GM19395 (cell line): ENCODE results near the gene STK11IP.
A peak's percentile ranks its signal among the peaks of the same experiment; 100 is the strongest.

Source experiments
- ATAC-seq: cut with Tn5 transposase; IDR thresholded peaks from one replicate; pipeline ENCODE4 v1.9.1; 2021; ENCODE audit warnings: mild to moderate bottlenecking, moderate library complexity; ENCODE audit not compliant: unreplicated experiment

Gene STK11IP

GRCh38 chr2:219575566-219576504, 21.8 kb upstream of the STK11IP start:
- no peak for ATAC-seq

GRCh38 chr2:219576505-219577388, 20.9 kb upstream of the STK11IP start:
- ATAC-seq = no peak

- no peak for ATAC-seq
Measured at GRCh38 chr2:219578811-219579613, 18.6 kb upstream of the STK11IP start.

GRCh38 chr2:219581346-219581745, 16.3 kb upstream of the STK11IP start:
- ATAC-seq = no peak

GRCh38 chr2:219591091-219591490, 6.6 kb upstream of the STK11IP start:
- no peak for ATAC-seq

- no peak for ATAC-seq
Measured at GRCh38 chr2:219592736-219593135, 4.9 kb upstream of the STK11IP start.

GRCh38 chr2:219593154-219593553, 4.5 kb upstream of the STK11IP start:
- no peak for ATAC-seq

- no peak for ATAC-seq
Measured at GRCh38 chr2:219595256-219595655, 2.4 kb upstream of the STK11IP start.

GRCh38 chr2:219596954-219597551, 604 bp upstream of the STK11IP start:
- ATAC-seq = peak; percentile 16

- no peak for ATAC-seq
Measured at GRCh38 chr2:219598308-219599078, 836 bp downstream of the STK11IP start.

GRCh38 chr2:219603771-219604170, 6.1 kb downstream of the STK11IP start:
- no peak for ATAC-seq

- no peak for ATAC-seq
Measured at GRCh38 chr2:219605607-219605954, 7.9 kb downstream of the STK11IP start.

GRCh38 chr2:219607931-219608330, 10.3 kb downstream of the STK11IP start:
- ATAC-seq = no peak

- ATAC-seq = no peak
Measured at GRCh38 chr2:219608399-219608964, 10.8 kb downstream of the STK11IP start.

GRCh38 chr2:219609149-219609750, 11.6 kb downstream of the STK11IP start:
- ATAC-seq = no peak

- ATAC-seq = no peak
Measured at GRCh38 chr2:219611306-219611705, 13.6 kb downstream of the STK11IP start.

- ATAC-seq = no peak
Measured at GRCh38 chr2:219611866-219612576, 14.4 kb downstream of the STK11IP start.

- ATAC-seq = no peak
Measured at GRCh38 chr2:219612577-219613286, 15.1 kb downstream of the STK11IP start.
